Hematopoietic multipotent progenitor cell treated with erythropoietin and hydrocortisone succinate and interleukin-3 and kit ligand, for 6 days (in vitro differentiated cells): ENCODE data around the gene ZCCHC14.
"Not testable (repeated sequence)": the region's sequence is repeated elsewhere in the genome, so short reads cannot be mapped to it uniquely, and the experiment has no call there.

Experiments
- DNase-seq: peaks from one replicate; pipeline ENCODE4 v3.0.0-alpha.2; 2015

The ZCCHC14 gene

GRCh38 chr16:87495578-87496446, 3.0 kb upstream of the ZCCHC14 start:
- DNase-seq, result no peak

- DNase-seq, result peak; percentile 23
Measured at GRCh38 chr16:87493608-87494280, 920 bp upstream of the ZCCHC14 start.

GRCh38 chr16:87492291-87492630, 563 bp downstream of the ZCCHC14 start:
- no peak for DNase-seq

- DNase-seq, result peak; percentile 33
Measured at GRCh38 chr16:87491522-87492290, 1.1 kb downstream of the ZCCHC14 start.

- not testable (repeated sequence) for DNase-seq
Measured at GRCh38 chr16:87490799-87491521, 1.9 kb downstream of the ZCCHC14 start.

- no peak for DNase-seq
Measured at GRCh38 chr16:87490096-87490798, 2.6 kb downstream of the ZCCHC14 start.

- no peak for DNase-seq
Measured at GRCh38 chr16:87489434-87490045, 3.3 kb downstream of the ZCCHC14 start.

GRCh38 chr16:87488960-87489359, 3.9 kb downstream of the ZCCHC14 start:
- not testable (repeated sequence) for DNase-seq

- DNase-seq, result no peak
Measured at GRCh38 chr16:87487361-87487924, 5.4 kb downstream of the ZCCHC14 start.

GRCh38 chr16:87486713-87487247, 6.0 kb downstream of the ZCCHC14 start:
- no peak for DNase-seq

GRCh38 chr16:87486282-87486681, 6.5 kb downstream of the ZCCHC14 start:
- DNase-seq, result no peak

GRCh38 chr16:87485792-87486191, 7.0 kb downstream of the ZCCHC14 start:
- not testable (repeated sequence) for DNase-seq

GRCh38 chr16:87484487-87485331, 8.1 kb downstream of the ZCCHC14 start:
- peak; percentile 29 for DNase-seq

- no peak for DNase-seq
Measured at GRCh38 chr16:87483481-87483880, 9.3 kb downstream of the ZCCHC14 start.

GRCh38 chr16:87482670-87483069, 10.2 kb downstream of the ZCCHC14 start:
- not testable (repeated sequence) for DNase-seq

GRCh38 chr16:87482266-87482665, 10.6 kb downstream of the ZCCHC14 start:
- DNase-seq, result no peak

- DNase-seq, result not testable (repeated sequence)
Measured at GRCh38 chr16:87481711-87482110, 11.1 kb downstream of the ZCCHC14 start.

- not testable (repeated sequence) for DNase-seq
Measured at GRCh38 chr16:87477209-87477981, 15.4 kb downstream of the ZCCHC14 start.

- no peak for DNase-seq
Measured at GRCh38 chr16:87474566-87474996, 18.2 kb downstream of the ZCCHC14 start.
